H1 (cell line): Measurements from ENCODE around the gene SLC25A26. TPM values are rescaled to one million over a fixed set of nuclear protein-coding genes. Genes with fewer than 3 reads are reported as not detected.

Source experiments
- GABPA ChIP-seq: IDR thresholded peaks from 2 replicates; pipeline ENCODE4 v1.6.1; 2011; ENCODE audit warnings: mild to moderate bottlenecking, low read length, moderate library complexity, borderline replicate concordance; ENCODE audit not compliant: insufficient read depth
- GTF2F1 ChIP-seq: IDR thresholded peaks from 2 replicates; pipeline ENCODE4 v1.6.1; 2012; ENCODE audit warnings: low read depth, low read length, improper control_type of control experiment, borderline replicate concordance
- polyA plus RNA-seq, 7 experiments: library from polyadenylated mRNA; depleted of rRNA in 3 of 7; stranded (reverse) in 5 of 7; unstranded in 2 of 7; fragments of >200 nt in 5 of 7; fragments of 200-250 nt in 2 of 7; gene quantifications; 1 replicate in 5 of 7; 2 replicates in 1 of 7; 4 replicates in 1 of 7; pipeline versions ENCODE4 v1.2.1 to v1.2.3, GENCODE V29; 2011 to 2013; ENCODE audit warnings: missing spikeins in 2 of 7, mixed read lengths in 2 of 7
- total RNA-seq: library from RNA; stranded (reverse); fragmentation: NEBNext Ultra II Directional; extraction: Animal tissue kit (Norgen Biotek cat#: 25700); gene quantifications from 2 replicates; pipeline ENCODE4 v1.2.1, GENCODE V29; 2021

The SLC25A26 gene
- total and polyA plus RNA-seq, 2 of the 8 experiments (the other 6 are each of a cell fraction or from before 2014, with no cell fraction given): 30.0 to 37.0 TPM

DNA sequence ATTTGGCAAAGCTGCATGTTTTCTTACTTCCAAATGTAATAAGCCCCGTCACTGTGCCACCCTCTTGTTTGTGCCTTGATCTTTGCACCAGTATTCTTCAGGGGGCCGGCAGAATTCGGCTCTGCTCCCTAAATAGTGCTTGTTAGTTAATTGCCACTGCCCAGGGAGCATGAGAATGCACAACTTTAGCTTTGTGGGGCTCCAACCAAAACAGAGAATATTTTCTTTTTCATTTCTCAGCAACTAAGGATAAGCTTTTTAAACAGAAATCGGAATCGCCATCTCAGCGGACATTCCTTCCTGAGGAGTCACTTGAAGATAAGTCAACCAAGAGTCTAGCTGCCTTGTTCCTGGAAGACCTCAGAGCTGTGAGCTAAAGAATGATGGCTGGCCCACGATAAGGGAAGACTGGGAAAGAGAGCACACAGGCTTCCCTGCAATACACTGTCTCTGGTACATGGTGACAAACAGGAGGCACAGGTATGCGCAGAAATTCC, 174.0 kb downstream of the SLC25A26 start (continued):
- TF ChIP-seq GABPA: no peak
- TF ChIP-seq GTF2F1: no peak
